ENCODE data around the gene CDH3.

DNA sequence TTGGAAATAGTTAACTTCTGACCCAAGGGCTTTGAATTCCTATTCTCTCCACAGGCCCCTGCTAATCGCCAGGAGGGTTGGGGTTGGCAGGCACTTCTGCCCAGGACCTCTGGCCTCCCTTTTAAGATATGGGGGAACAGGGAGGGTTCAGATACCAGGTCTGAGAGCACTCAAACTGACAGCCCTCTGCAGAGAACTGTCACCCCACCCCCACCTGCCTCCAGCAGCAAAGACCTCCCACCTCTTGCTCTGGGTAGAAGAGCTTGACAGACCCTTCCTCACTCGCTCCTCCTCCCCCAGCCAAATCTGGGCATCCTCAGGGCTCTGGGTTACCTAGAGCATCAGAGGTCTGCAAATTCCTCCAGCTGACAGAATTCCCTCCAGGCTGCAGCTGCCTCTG lies 11.6 kb downstream of the CDH3 start:
- TF ChIP-seq, protein P1, sequence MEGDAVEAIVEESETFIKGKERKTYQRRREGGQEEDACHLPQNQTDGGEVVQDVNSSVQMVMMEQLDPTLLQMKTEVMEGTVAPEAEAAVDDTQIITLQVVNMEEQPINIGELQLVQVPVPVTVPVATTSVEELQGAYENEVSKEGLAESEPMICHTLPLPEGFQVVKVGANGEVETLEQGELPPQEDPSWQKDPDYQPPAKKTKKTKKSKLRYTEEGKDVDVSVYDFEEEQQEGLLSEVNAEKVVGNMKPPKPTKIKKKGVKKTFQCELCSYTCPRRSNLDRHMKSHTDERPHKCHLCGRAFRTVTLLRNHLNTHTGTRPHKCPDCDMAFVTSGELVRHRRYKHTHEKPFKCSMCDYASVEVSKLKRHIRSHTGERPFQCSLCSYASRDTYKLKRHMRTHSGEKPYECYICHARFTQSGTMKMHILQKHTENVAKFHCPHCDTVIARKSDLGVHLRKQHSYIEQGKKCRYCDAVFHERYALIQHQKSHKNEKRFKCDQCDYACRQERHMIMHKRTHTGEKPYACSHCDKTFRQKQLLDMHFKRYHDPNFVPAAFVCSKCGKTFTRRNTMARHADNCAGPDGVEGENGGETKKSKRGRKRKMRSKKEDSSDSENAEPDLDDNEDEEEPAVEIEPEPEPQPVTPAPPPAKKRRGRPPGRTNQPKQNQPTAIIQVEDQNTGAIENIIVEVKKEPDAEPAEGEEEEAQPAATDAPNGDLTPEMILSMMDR (IDR thresholded peaks at IDR 0.05; ENCODE audit: low read depth, low read length, poor library complexity, severe bottlenecking), result no peak
- TF ChIP-seq EZH2phosphoT487 (IDR thresholded peaks at IDR 0.05; ENCODE audit: borderline replicate concordance, low read length), result no peak

Data from DOHH2 (cell line).